Activated B cell treated with CpG ODN at 0.5 μM for 24 hours (primary cell): ENCODE measurements around the gene KLHDC9. TPM values are rescaled to one million over a fixed set of nuclear protein-coding genes. Genes with fewer than 3 reads are reported as not detected.

Source experiments
- ATAC-seq: fragments of 200-7000 bp; cut with Tn5 transposase; one replicate; pipeline ENCODE4 v1.10.0; 2021; ENCODE audit warnings: low read depth, mild to moderate bottlenecking, moderate library complexity
- CTCF ChIA-PET: fragments of 350-600 bp; sonication (Branson Sonifier 250); formaldehyde crosslinking; loops from one replicate; lab custom pipeline; 2021; ENCODE audit warnings: antibody characterized with exemption; lab: Charles Lee
- POLR2A ChIA-PET: fragments of 350-600 bp; sonication (Branson Sonifier 250); formaldehyde crosslinking; loops from one replicate; lab custom pipeline; 2021; ENCODE audit warnings: antibody characterized with exemption; lab: Charles Lee
- DNase-seq: peaks from one replicate; pipeline ENCODE4 v3.0.0; 2022
- H3K27ac Mint-ChIP-seq: one replicate; pipeline ENCODE4 v1.8.0; 2020; ENCODE audit warnings: mixed read lengths
- H3K27me3 Mint-ChIP-seq: one replicate; pipeline ENCODE4 v1.8.0; 2021; ENCODE audit warnings: mixed read lengths
- H3K36me3 Mint-ChIP-seq: one replicate; pipeline ENCODE4 v1.8.0; 2021; ENCODE audit warnings: low read depth, mixed read lengths
- H3K4me1 Mint-ChIP-seq: one replicate; pipeline ENCODE4 v1.8.0; 2021; ENCODE audit warnings: mixed read lengths
- H3K4me3 Mint-ChIP-seq: one replicate; pipeline ENCODE4 v1.8.0; 2020; ENCODE audit warnings: mild to moderate bottlenecking, mixed read lengths
- H3K9me3 Mint-ChIP-seq: one replicate; pipeline ENCODE4 v1.8.0; 2020; ENCODE audit warnings: mixed read lengths
- CTCF ChIP-seq: fragments of 200-600 bp; IDR thresholded peaks from one replicate; pipeline ENCODE4 v1.8.0; 2022; ENCODE audit warnings: antibody characterized with exemption, mild to moderate bottlenecking
- intact Hi-C: fragments of 100-400 bp; cut with micrococcal nuclease; formaldehyde crosslinking; loops from one replicate; pipeline ENCODE4 v1.15.1; 2024
- total RNA-seq: library from RNA; stranded (reverse); gene quantifications from 2 replicates; pipeline ENCODE4 v1.2.3, GENCODE V29; 2022

Gene KLHDC9
- total RNA-seq: 2.9 and 3.6 TPM in 2 replicates

GRCh38 chr1:161098210-161099068 is at the start of gene KLHDC9:
TSS of gene KLHDC9 (plus strand) at chr1:161098361. CDS start at chr1:161098536, 175 bp downstream.
- Mint-ChIP-seq H3K4me3 (peak within 1 kb of the TSS; percentile 88), H3K36me3 (peaks cover 34% of the 10 kb centered on the region), H3K9me3 (no peaks in the 10 kb centered on the region), H3K27me3 (no peaks in the 10 kb centered on the region), H3K27ac (peak within 1 kb of the TSS; percentile 93), H3K4me1 (peaks cover 36% of the 10 kb centered on the region)
- DNase-seq (peak; percentile 77), ATAC-seq (peak; percentile 79)
- POLR2A ChIA-PET: interaction anchor here (0.6 to 6.4 kb wide), 21 partner anchors 8 to 316 kb away, joined by 3 to 79 read pairs (median 5); partner anchors contain the start of genes ARHGAP30, DEDD, F11R and NIT1
- intact Hi-C loops: loop anchor here (1.0 to 5.0 kb wide), 8 partner anchors 20 to 386 kb away; partner anchors contain the start of genes CD48, DEDD, NIT1 and PFDN2
- CTCF ChIA-PET: interaction anchor here (0.6 to 7.1 kb wide), 17 partner anchors 19 to 390 kb away, joined by 3 to 95 read pairs (median 6); partner anchors contain the start of genes ARHGAP30, F11R, ITLN2 and TSTD1
- peak; percentile 11 for TF ChIP-seq CTCF

- ChIA-PET CTCF (no interaction called here), POLR2A (interaction anchor here (0.7 to 1.3 kb wide), 4 partner anchors 11 to 89 kb away, joined by 3 to 18 read pairs (median 4); partner anchors contain the start of gene TSTD1)
- no peaks in the 10 kb centered on the region for H3K9me3 Mint-ChIP-seq
- H3K4me3 Mint-ChIP-seq: peak overlapping the region; percentile 11
- ATAC-seq: no peak
- TF ChIP-seq CTCF: no peak
- H3K4me1 Mint-ChIP-seq: peaks cover 41% of the 10 kb centered on the region
- no peaks in the 10 kb centered on the region for H3K27me3 Mint-ChIP-seq
- intact Hi-C loops: loop anchor here (10.0 kb wide), 1 partner anchor 346 kb away; no protein-coding TSS in a partner anchor
- no peak for DNase-seq
- H3K27ac Mint-ChIP-seq: peak overlapping the region; percentile 100
- H3K36me3 Mint-ChIP-seq: peaks cover 88% of the 10 kb centered on the region
Measured at GRCh38 chr1:161048949-161049722, 49.0 kb upstream of the KLHDC9 start.

GRCh38 chr1:161051219-161051618 is 46.9 kb upstream of the KLHDC9 start:
- no peak overlapping the region for H3K4me3 Mint-ChIP-seq
- peaks cover 87% of the 10 kb centered on the region for H3K36me3 Mint-ChIP-seq
- H3K27me3 Mint-ChIP-seq: no peaks in the 10 kb centered on the region
- no peak overlapping the region for H3K27ac Mint-ChIP-seq
- DNase-seq (no peak), ATAC-seq (no peak)
- ChIA-PET CTCF (no interaction called here), POLR2A (interaction anchor here (0.7 to 1.6 kb wide), 3 partner anchors 15 to 18 kb away, joined by 3 to 8 read pairs (median 3); partner anchors contain the start of gene ARHGAP30)
- no peaks in the 10 kb centered on the region for H3K9me3 Mint-ChIP-seq
- no peak for TF ChIP-seq CTCF
- H3K4me1 Mint-ChIP-seq: peaks cover 27% of the 10 kb centered on the region
- intact Hi-C loops: no loop called here

- peaks cover 16% of the 10 kb centered on the region for H3K4me1 Mint-ChIP-seq
- no peak overlapping the region for H3K27ac Mint-ChIP-seq
- ATAC-seq: no peak
- no peaks in the 10 kb centered on the region for H3K9me3 Mint-ChIP-seq
- ChIA-PET CTCF (interaction anchor here (1.4 kb wide), 1 partner anchor 19 kb away, joined by 3 read pairs; no protein-coding TSS in a partner anchor), POLR2A (interaction anchor here (1.1 kb wide), 1 partner anchor 16 kb away, joined by 3 read pairs; no protein-coding TSS in a partner anchor)
- H3K27me3 Mint-ChIP-seq: no peaks in the 10 kb centered on the region
- H3K36me3 Mint-ChIP-seq: peaks cover 88% of the 10 kb centered on the region
- H3K4me3 Mint-ChIP-seq: no peak overlapping the region
- TF ChIP-seq CTCF: no peak
- intact Hi-C loops: no loop called here
- no peak for DNase-seq
Measured at GRCh38 chr1:161052899-161053298, 45.3 kb upstream of the KLHDC9 start.
